T-helper 1 cell (primary cell): Measurements from ENCODE around the gene DUOXA2.
A peak's percentile ranks its signal among the peaks of the same experiment; 100 is the strongest.
"Not testable (repeated sequence)": the region's sequence is repeated elsewhere in the genome, so short reads cannot be mapped to it uniquely, and the experiment has no call there.

Source experiments
- DNase-seq, 5 donors: peaks; one replicate each; pipeline ENCODE4 v3.0.0-alpha.2; 2012 to 2020

Gene DUOXA2

DNA sequence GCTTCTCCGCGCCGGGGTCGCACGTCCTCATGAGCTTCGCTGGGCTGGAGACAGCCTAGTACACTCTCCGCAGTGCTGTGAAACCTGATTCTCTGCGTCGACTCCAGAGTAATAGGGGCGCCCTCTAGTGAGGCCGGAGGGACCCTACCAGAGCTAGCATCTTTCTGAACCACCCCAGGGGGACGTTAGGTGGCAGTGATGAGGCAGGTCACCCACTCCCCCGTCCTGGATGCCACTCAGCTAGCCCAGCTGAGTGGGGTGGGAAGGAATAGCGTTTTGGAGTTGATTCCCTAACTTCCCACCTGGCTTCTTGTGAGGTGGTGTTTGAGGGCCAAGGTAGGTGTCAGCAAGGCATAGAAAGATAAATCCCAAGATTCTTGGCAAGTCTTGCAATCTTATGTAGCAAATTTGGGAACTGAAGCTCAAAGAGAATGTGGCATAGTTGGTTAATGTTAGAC lies 4.0 kb downstream of the DUOXA2 start:
- DNase-seq, result peak; percentile 56 to 80 (median 69)

GRCh38 chr15:45118996-45119395 lies 4.9 kb downstream of the DUOXA2 start:
- DNase-seq, result no peak

DNA sequence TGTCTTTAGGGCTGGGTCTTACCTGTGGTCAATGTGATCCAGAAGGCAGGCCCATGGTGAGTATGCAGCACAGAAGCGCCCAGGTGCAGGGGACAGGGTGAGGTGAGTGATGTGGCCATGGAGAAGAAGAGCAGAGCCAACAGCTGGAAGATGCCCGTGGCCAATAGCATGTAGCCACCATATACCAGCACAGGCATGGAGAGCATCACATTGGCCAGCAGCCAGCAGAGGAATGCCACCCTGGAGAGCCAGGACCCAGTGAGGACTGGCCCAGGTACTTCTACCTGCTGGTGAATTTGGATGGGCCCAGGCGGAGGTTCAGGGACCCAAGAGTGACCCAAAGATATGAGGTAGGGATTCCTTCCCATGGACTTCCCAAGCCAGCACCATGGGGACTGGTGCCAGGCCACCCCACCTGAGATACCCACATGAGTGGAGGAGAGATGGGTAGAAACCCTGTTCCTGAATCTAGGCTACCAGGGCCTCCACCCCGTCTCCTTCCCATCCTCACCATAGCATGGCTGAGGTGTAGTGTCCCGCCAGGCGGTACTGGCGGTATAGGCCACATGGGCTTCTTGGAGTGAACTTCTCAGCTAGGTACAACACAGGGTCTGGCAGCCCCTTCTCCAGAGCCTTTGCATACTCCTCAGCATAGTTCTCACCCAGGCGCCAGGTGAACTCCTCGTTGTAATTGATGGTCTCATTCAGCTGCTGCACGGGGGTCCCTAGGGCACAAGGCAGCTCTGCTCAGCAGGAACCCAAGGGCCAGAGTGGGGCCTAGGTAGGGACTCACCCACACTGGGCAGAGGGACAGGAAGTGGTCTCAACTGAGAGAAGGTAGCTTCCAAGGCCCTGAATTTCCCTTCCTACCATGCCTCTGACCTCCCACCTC lies 6.2 kb downstream of the DUOXA2 start:
- DNase-seq, result no peak

DNA sequence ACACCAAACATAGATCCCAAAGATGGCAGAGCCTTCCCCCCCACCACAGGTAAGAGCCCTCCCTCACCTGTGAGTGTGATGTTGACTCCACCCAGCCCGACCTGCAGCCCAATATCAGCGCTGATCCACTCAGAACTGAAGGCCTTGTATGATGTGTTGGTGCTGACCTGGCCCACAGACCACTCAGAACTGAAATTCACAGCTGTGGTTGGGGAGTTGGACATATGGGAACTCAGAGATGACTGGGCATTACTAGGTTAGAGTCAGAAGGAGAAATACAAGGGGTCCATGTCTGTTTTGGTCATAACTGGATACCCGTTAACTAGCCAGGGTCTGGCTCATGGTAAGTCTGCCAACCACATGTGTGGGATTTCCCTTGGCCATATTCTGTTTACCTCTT lies 6.9 kb downstream of the DUOXA2 start:
- DNase-seq, result no peak

DNA sequence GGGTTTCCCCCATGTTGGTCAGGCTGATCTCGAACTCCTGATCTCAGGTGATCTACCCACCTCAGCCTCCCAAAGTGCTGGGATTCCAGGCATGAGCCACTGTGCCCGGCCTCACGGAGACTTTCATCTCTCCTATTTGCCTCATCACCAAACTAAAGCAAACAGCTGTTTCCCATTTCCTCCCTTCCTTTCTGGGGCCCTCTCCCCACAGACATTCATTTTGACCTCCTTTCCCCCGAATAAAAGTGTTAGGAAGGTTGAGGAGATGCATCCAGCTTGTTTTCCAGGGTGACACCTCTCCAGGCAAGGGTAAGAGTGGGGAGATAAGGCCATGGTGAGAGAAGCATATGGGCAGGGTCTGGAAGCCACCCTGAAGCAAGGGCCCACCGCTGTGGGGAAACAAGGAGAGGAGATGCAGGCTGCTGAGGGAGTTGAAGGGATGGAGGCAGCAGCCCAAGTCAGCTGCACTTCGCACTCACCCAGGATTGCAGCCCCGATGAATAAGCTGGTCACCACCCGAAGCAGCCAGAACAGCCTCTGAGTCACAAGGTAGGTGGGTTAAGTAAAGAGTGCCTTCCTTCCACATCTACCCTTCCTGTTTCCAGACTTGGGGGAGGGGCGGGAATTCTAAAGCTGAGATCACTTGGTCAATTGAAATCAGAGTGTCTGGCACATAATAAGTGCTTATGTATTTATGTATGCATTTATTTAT lies 7.7 kb downstream of the DUOXA2 start:
- no peak for DNase-seq

DNA sequence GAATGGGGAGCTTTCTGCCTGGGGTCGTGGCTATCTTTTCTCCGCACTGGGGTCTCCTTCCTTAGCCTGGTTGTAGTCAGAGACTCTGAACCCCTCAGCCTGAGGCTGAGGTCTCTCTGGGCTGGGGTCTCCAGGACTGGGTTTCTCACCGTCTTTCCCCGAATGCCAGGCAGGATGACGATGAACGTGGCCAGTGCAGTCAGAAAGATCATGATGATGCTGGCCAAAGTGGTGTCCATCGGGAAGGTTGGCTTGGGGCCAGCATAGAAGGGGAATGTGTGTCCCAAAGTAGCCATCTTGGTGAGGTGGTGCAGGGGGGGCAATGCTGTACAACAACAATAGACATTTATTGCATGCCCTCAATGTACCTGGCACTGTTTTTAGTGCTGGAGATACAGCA lies 8.6 kb downstream of the DUOXA2 start:
- no peak for DNase-seq

DNA sequence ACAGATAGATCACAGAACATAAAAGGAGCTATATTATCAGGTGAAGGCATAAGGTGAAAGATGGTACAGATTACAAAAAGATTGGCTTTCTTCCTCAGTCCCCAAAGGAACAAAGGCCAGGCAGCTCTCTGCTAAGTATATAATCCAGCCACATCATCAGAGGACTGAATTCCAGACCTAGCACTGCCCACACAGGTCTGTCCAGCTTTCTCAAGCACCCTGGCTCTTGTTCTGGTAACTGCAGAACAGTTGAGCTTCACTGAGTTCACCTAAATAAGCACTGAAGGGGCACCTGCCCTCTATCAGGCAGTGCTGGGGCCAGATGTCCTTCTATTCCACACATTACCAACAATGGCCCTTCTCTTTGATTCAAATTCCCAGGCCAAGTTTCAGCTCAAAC lies 9.3 kb downstream of the DUOXA2 start:
- no peak for DNase-seq

DNA sequence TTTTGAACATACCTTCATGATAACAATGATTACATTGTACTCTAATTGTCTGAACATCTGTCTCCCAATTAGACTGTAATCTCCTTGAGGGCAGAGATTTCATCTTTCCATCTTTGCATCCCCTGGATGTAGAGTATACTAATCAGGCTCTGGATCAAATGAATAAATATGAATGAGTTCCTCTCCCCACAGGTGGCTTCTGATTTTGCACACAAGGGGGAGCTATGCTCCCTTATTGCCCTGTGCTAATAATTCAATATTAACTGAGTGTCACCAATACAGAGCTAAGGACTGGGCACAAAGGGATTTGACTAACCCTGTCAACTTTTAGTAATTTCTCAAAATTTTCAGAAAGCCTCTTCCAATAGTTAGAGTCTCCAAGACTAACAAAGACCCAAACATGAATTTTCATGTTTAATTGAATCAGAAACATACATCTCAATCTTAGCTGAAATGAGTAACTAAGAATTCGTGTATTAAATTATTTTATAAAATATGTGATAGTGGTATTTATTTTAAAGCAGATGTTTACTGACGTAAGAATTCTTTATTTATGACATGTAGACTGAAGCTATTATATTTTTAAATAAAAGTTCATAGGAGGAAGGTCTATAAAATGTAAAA lies 12.5 kb downstream of the DUOXA2 start:
- DNase-seq, result peak in 1 of 5 donors; percentile 42

GRCh38 chr15:45128971-45129639 lies 15.0 kb downstream of the DUOXA2 start:
- no peak for DNase-seq

- DNase-seq, result peak in 1 of 5 donors; percentile 12
Observed at GRCh38 chr15:45129651-45130129, 15.6 kb downstream of the DUOXA2 start, which contains the start of the genes DUOX1 and DUOXA1. Gene DUOX1, plus strand, starts transcription at chr15:45129994. Its CDS starts 1,973 bp downstream, at chr15:45131967. Gene DUOXA1, minus strand, starts transcription at chr15:45129879. Its CDS starts 6,865 bp downstream, at chr15:45123014.

DNA sequence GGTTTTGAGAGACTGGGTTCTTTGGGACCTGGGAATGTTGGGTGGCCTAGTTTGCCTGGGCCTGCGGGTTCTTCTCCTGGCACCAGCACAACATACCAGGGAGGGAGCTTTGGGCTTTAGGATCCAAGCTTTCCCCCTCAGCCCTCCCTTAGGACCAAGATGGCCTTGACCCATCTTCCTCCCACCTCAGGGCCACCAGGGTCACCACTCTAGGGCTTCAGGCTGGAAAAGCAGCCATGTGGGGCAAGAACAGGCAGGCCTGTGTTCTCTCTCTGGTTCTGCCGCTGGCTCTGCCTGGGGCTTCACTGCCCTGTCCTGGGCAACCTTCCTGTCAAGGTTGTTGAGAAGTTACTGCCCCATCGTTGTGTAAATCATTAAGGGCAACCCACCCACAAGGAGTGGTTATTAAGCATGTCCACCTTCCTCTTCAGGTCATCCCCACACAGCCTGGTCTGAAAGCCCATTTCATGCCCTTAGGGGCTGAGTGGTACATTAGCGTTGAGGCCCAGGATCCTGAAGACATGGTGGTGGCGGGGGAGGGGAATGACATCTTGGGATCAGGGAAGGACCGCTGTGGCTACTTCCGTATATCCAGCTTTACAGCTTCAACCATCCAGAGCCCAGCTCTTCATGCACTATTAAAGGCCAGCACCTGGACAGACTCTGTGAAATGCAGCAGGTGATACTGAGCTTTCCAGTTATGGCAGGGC lies 16.3 kb downstream of the DUOXA2 start:
- DNase-seq, result no peak

- DNase-seq, result no peak
Observed at GRCh38 chr15:45131510-45131909, 17.4 kb downstream of the DUOXA2 start.

DNA sequence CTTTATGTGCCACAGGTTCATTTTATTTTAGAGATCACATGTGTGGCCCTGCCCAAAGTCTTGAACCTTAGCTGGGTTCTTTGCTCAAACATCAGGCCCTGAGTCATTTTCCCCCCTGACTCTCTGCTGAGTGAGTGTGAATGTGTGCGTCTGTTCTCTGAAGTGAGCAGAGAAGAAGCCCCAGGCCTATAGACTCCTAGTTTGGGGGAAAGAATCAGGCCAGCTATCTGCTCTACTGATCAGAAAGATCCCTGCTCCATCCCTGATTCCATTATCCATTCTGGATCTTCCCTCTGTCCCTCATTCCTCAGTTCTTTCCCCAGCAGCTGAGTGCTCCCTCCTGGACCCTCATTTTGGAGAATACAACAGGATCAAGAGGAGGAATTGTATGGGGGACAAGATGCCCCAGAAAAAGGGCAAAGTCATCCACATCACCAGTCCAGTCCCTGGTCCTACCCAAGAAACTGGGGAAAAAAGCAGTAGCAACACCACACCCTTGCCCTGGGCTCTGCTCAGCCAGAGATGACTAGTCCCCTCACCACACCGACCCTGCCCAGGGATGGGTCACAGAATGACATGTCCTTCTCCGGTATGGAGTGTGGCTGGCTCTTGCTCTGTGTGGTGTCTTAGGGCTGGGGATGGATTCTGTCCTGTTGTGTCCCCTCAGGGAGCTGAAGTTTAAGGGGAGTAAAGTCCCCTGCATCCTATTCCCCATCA lies 18.9 kb downstream of the DUOXA2 start:
- no peak for DNase-seq

DNA sequence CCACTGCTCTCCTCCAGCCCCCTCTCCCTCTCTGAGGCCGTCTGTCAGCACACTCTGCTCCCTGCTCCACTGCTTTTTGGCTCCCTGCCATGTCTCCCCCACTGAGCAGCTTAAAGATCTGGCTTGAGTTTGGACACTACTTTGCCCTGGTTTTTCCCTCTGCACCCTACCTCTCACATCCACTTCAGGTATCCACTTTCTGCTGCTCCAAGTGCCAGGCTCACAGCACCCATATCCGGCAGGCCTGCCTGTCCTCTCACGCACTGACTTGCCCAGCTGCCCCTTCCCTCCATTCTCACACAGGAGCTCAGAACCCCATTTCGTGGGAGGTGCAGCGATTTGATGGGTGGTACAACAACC lies 19.4 kb downstream of the DUOXA2 start:
- no peak for DNase-seq

DNA sequence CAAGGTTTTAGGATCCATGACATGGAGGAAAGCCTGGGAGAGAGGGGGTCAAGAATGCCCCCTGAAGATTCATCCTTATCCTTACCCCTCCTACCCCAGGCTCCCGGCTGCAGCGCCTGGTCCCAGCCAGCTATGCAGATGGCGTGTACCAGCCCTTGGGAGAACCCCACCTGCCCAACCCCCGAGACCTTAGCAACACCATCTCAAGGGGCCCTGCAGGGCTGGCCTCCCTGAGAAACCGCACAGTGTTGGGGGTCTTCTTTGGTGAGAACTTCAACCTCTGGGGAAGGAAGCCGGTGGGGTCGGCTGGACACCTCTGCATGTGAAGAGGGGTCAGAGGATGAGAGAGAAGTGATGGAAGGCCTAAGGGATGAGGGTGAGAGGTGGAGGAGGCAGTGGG lies 19.9 kb downstream of the DUOXA2 start:
- no peak for DNase-seq

- peak in 1 of 5 donors; percentile 23 for DNase-seq
Observed at GRCh38 chr15:45134682-45135604, 20.8 kb downstream of the DUOXA2 start.

GRCh38 chr15:45135705-45136377 lies 21.7 kb downstream of the DUOXA2 start:
- not testable (repeated sequence) for DNase-seq

GRCh38 chr15:45136378-45136764 lies 22.2 kb downstream of the DUOXA2 start:
- no peak for DNase-seq

GRCh38 chr15:45137703-45138102 lies 23.6 kb downstream of the DUOXA2 start:
- no peak for DNase-seq
